LNCAP (cell line): ENCODE measurements around the gene CDK5RAP1.

Experiments used
- TF ChIP-seq, protein P1 (sequence below): fragments of 450-650 bp; IDR thresholded peaks from 2 replicates; pipeline ENCODE4 v1.5.1; 2017; ENCODE audit warnings: mild to moderate bottlenecking

The CDK5RAP1 gene

GRCh38 chr20:33386673-33387072 lies 14.6 kb downstream of the CDK5RAP1 start:
- TF ChIP-seq, protein P1, sequence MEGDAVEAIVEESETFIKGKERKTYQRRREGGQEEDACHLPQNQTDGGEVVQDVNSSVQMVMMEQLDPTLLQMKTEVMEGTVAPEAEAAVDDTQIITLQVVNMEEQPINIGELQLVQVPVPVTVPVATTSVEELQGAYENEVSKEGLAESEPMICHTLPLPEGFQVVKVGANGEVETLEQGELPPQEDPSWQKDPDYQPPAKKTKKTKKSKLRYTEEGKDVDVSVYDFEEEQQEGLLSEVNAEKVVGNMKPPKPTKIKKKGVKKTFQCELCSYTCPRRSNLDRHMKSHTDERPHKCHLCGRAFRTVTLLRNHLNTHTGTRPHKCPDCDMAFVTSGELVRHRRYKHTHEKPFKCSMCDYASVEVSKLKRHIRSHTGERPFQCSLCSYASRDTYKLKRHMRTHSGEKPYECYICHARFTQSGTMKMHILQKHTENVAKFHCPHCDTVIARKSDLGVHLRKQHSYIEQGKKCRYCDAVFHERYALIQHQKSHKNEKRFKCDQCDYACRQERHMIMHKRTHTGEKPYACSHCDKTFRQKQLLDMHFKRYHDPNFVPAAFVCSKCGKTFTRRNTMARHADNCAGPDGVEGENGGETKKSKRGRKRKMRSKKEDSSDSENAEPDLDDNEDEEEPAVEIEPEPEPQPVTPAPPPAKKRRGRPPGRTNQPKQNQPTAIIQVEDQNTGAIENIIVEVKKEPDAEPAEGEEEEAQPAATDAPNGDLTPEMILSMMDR = no peak

DNA sequence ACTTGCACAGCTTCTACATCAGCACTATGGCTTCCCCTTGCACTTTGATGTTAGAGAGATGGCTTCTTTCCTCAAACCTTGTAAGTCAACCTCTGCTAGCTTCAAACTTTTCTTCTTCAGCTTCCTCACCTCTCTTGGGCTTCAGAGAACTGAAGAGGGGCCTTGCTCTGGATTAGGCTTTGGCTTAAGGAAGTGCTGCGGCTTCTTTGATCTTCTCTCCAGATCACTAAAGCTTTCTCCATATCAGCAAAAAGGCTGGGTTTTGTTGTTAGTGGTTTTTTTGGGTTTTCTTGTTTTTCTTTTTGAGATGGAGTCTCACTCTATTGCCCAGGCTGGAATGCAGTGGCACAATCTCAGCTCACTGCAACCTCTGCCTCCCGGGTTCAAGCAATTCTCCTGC lies 24.0 kb downstream of the CDK5RAP1 start:
- TF ChIP-seq, protein P1 = no peak

DNA sequence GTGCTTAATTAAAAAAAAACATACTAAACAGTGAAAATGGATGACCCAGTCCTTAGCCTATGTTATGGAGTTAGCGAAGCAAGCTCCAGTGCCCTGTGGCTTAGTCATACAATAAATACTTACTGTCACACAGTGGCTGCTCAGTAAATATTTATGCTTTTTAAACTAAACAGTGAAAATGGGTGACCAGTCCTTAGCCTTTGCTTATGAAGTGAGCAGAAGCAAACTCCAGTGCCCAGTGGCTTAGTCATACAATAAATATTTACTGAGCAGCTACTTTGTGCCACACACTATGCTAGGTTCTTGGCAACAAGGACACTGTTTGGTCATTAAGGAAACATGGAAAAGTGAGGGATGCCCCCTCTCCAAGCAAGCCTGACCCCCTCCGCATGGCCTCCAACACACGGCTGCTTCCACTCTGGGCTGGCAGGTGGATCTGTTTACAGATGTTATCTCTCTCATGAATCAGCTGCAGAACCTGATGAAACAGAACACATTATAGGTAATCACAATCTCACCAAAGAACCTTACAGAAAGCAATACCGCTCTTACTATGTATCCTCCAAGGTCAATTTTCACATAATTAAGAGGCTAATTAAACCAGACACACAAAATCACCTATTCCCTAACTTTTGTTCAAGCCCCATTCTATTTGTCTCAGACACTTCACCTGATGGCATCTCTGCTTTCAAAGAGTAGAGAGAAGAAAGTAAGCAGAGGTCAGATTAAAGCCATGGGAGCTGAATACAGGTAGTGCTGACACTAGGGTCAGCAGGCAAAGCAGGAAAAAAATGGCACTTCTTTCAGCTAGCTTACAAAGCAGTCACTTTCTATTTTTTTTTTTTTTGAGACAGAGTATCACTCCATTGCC lies 27.3 kb downstream of the CDK5RAP1 start:
- TF ChIP-seq, protein P1 = no peak

GRCh38 chr20:33372993-33373441 lies 28.3 kb downstream of the CDK5RAP1 start:
- TF ChIP-seq, protein P1 = no peak

DNA sequence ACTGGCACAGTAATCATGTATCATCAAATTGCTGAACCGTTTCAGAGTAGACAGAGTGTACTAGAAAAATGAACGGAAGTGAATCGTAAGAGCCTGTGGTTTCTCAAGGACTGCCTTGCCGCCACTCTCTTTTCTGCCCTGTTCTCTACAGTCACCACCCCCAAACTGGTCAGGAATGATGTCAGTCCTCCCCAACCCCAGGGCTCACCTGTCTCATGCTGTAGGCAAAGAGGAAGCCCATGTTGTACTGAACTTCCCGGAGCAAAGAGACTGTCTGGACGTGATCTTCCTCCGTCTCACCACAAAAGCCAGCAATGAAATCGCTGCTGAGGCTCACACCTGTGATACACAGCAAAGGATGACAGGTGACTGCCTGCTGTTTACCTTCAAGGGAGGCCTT lies 31.0 kb downstream of the CDK5RAP1 start:
- TF ChIP-seq, protein P1 = no peak

- TF ChIP-seq, protein P1 = no peak
Measured at GRCh38 chr20:33362898-33363297, 38.4 kb downstream of the CDK5RAP1 start.

- TF ChIP-seq, protein P1 = no peak
Measured at GRCh38 chr20:33359399-33360261, 41.7 kb downstream of the CDK5RAP1 start.
